HepG2 (cell line): ENCODE results near the gene SPINDOC. TPM values are rescaled to one million over a fixed set of nuclear protein-coding genes. Genes with fewer than 3 reads are reported as not detected.

ENCODE experiments used
- HDAC1 ChIP-seq: sonication (generic); formaldehyde crosslinking; IDR thresholded peaks from 2 replicates; pipeline ENCODE4 v1.5.1; 2020; ENCODE audit warnings: mild to moderate bottlenecking, missing genetic modification reagents
- HMGA1 ChIP-seq: sonication (generic); formaldehyde crosslinking; conservative IDR thresholded peaks from 2 replicates; pipeline ENCODE4 v1.4.0; 2020; ENCODE audit warnings: missing genetic modification reagents
- MED13 ChIP-seq: sonication (generic); formaldehyde crosslinking; IDR thresholded peaks from 2 replicates; pipeline ENCODE4 v1.5.0; 2020; ENCODE audit warnings: missing genetic modification reagents
- MTF2 ChIP-seq: sonication (generic); formaldehyde crosslinking; IDR thresholded peaks from 2 replicates; pipeline ENCODE4 v1.5.0; 2020; ENCODE audit warnings: missing genetic modification reagents, borderline replicate concordance
- TCF12 ChIP-seq, 2 experiments: fragments of 450-650 bp in 1 of 2; sonication (generic) in 1 of 2; formaldehyde crosslinking in 1 of 2; IDR thresholded peaks; 2 replicates each; pipeline versions ENCODE4 v1.6.1 to v1.8.0; 2017 to 2022; ENCODE audit warnings: antibody characterized with exemption in 1 of 2, mild to moderate bottlenecking in 1 of 2, missing genetic modification reagents in 1 of 2, moderate library complexity in 1 of 2
- YEATS4 ChIP-seq: sonication (generic); formaldehyde crosslinking; IDR thresholded peaks from 2 replicates; pipeline ENCODE4 v1.4.0; 2020; ENCODE audit warnings: missing genetic modification reagents, borderline replicate concordance
- ZC3H13 ChIP-seq: sonication (generic); formaldehyde crosslinking; IDR thresholded peaks from 2 replicates; pipeline ENCODE4 v1.8.1; 2023; ENCODE audit warnings: mild to moderate bottlenecking, missing genetic modification reagents, moderate library complexity
- ZNF230 ChIP-seq: sonication (generic); formaldehyde crosslinking; IDR thresholded peaks from 2 replicates; pipeline ENCODE4 v1.4.0; 2020; ENCODE audit warnings: mild to moderate bottlenecking, missing genetic modification reagents
- ZNF556 ChIP-seq: sonication (generic); formaldehyde crosslinking; IDR thresholded peaks from 2 replicates; pipeline ENCODE4 v1.4.0; 2020; ENCODE audit warnings: mild to moderate bottlenecking, missing genetic modification reagents, borderline replicate concordance
- ZNF790 ChIP-seq: sonication (generic); formaldehyde crosslinking; IDR thresholded peaks from 2 replicates; pipeline ENCODE4 v1.8.0; 2022; ENCODE audit warnings: missing genetic modification reagents, mild to moderate bottlenecking, borderline replicate concordance
- ZSCAN22 ChIP-seq: sonication (generic); formaldehyde crosslinking; IDR thresholded peaks from 2 replicates; pipeline ENCODE4 v1.4.0; 2020; ENCODE audit warnings: mild to moderate bottlenecking, missing genetic modification reagents
- polyA plus RNA-seq, 8 experiments: library from polyadenylated mRNA; depleted of rRNA in 3 of 8; stranded (reverse) in 7 of 8; unstranded in 1 of 8; fragments of >200 nt; fragmentation: Illumina TruSeq in 4 of 8; extraction: Trizol in 4 of 8; gene quantifications; 2 replicates each; pipeline versions ENCODE4 v1.2.1 to v1.2.3, GENCODE V29; 2011 to 2016; ENCODE audit warnings: low read depth in 4 of 8, missing spikeins in 1 of 8, mixed read lengths in 1 of 8; ENCODE audit not compliant: insufficient read depth in 1 of 8
- total RNA-seq, 5 experiments: library from RNA; depleted of rRNA; stranded (reverse); fragments of >200 nt; fragmentation: Illumina TruSeq; extraction: Trizol; gene quantifications; 2 replicates each; pipeline ENCODE4 v1.2.3, GENCODE V29; 2016; ENCODE audit warnings: low read depth in 1 of 5
- TF ChIP-seq, protein P1 (sequence below): sonication (generic); formaldehyde crosslinking; IDR thresholded peaks from 2 replicates; pipeline ENCODE4 v1.8.1; 2022; ENCODE audit warnings: low read depth, mild to moderate bottlenecking, missing genetic modification reagents
- TF ChIP-seq, protein P2 (sequence below): IDR thresholded peaks from 2 replicates; pipeline ENCODE4 v1.6.1; 2016; ENCODE audit warnings: missing compliant biosample characterization, missing genetic modification reagents, borderline replicate concordance
- TF ChIP-seq, protein P3 (sequence below): sonication (generic); formaldehyde crosslinking; IDR thresholded peaks from 2 replicates; pipeline ENCODE4 v1.9.0; 2021; ENCODE audit warnings: missing genetic modification reagents, borderline replicate concordance
- TF ChIP-seq, protein P4 (sequence below): sonication (generic); formaldehyde crosslinking; conservative IDR thresholded peaks from 2 replicates; pipeline ENCODE4 v1.4.0; 2020; ENCODE audit warnings: missing genetic modification reagents
- TF ChIP-seq, protein P5 (sequence below): sonication (generic); formaldehyde crosslinking; IDR thresholded peaks from 2 replicates; pipeline ENCODE4 v1.4.0; 2020; ENCODE audit warnings: missing genetic modification reagents

The SPINDOC gene
- total and polyA plus RNA-seq, 2 of the 13 experiments (the other 11 are each of a cell fraction or from before 2014, with no cell fraction given) = 21.4 to 29.9 TPM

DNA sequence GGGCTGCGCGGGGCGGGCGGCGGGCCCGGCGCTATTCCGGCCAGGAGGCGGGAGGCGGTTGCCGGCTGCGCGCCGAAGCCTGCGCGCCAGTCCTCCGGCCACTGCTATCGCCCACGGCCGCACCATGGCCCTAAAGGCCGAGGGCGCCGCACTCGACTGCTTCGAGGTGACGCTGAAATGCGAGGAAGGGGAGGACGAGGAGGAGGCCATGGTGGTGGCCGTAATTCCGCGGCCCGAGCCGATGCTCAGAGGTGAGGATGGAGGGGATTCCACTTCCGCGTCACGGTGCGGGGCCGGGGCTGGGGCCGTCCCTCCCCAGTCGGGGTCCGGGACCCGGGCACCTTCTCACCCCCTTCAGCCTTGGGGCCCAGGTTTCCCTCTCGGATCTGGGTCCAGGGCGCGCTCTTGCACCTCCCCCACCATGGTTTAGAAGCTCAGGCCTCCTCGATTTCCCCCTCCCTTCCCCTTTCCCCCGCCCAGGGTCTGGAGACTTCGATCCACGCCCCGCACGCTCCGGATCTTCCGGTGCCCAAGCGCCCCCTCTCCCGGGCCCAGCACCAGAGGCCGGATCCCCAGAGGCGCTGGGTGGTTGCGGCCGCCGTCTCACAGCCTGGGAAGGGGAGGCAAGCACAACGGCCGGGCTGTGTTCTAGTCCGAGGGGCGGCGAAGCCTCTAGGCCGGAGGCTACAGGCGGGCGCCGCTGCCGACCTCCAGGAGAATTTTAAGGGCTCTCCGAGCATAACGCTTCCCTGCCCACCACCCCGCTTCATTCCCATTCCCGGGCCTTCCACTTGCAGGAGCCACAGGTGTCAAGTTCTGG is 517 bp downstream of the SPINDOC start (continued):
- TF ChIP-seq TCF12 (IDR thresholded peaks at IDR 0.05) = no peak
- no peak for TF ChIP-seq TCF12 (CRISPR knock-in tag; IDR thresholded peaks at IDR 0.05)
- 0 out of 2 replicates have a peak, but pooled peaks have one; percentile 40 for TF ChIP-seq MTF2 (CRISPR knock-in tag)
- TF ChIP-seq ZNF790 (CRISPR knock-in tag) = no peak; the same call in 1 of the 2 replicates
- TF ChIP-seq, protein P1, sequence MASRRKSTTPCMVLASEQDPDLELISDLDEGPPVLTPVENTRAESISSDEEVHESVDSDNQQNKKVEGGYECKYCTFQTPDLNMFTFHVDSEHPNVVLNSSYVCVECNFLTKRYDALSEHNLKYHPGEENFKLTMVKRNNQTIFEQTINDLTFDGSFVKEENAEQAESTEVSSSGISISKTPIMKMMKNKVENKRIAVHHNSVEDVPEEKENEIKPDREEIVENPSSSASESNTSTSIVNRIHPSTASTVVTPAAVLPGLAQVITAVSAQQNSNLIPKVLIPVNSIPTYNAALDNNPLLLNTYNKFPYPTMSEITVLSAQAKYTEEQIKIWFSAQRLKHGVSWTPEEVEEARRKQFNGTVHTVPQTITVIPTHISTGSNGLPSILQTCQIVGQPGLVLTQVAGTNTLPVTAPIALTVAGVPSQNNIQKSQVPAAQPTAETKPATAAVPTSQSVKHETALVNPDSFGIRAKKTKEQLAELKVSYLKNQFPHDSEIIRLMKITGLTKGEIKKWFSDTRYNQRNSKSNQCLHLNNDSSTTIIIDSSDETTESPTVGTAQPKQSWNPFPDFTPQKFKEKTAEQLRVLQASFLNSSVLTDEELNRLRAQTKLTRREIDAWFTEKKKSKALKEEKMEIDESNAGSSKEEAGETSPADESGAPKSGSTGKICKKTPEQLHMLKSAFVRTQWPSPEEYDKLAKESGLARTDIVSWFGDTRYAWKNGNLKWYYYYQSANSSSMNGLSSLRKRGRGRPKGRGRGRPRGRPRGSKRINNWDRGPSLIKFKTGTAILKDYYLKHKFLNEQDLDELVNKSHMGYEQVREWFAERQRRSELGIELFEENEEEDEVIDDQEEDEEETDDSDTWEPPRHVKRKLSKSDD (CRISPR knock-in tag) = no peak
- TF ChIP-seq, protein P2, sequence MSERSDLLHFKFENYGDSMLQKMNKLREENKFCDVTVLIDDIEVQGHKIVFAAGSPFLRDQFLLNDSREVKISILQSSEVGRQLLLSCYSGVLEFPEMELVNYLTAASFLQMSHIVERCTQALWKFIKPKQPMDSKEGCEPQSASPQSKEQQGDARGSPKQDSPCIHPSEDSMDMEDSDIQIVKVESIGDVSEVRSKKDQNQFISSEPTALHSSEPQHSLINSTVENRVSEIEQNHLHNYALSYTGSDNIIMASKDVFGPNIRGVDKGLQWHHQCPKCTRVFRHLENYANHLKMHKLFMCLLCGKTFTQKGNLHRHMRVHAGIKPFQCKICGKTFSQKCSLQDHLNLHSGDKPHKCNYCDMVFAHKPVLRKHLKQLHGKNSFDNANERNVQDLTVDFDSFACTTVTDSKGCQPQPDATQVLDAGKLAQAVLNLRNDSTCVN = peak; percentile 13; the same call in 1 of the 2 replicates
- TF ChIP-seq, protein P3, sequence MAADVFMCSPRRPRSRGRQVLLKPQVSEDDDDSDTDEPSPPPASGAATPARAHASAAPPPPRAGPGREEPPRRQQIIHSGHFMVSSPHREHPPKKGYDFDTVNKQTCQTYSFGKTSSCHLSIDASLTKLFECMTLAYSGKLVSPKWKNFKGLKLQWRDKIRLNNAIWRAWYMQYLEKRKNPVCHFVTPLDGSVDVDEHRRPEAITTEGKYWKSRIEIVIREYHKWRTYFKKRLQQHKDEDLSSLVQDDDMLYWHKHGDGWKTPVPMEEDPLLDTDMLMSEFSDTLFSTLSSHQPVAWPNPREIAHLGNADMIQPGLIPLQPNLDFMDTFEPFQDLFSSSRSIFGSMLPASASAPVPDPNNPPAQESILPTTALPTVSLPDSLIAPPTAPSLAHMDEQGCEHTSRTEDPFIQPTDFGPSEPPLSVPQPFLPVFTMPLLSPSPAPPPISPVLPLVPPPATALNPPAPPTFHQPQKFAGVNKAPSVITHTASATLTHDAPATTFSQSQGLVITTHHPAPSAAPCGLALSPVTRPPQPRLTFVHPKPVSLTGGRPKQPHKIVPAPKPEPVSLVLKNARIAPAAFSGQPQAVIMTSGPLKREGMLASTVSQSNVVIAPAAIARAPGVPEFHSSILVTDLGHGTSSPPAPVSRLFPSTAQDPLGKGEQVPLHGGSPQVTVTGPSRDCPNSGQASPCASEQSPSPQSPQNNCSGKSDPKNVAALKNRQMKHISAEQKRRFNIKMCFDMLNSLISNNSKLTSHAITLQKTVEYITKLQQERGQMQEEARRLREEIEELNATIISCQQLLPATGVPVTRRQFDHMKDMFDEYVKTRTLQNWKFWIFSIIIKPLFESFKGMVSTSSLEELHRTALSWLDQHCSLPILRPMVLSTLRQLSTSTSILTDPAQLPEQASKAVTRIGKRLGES (CRISPR knock-in tag) = no peak
- TF ChIP-seq MED13 = 0 out of 2 replicates have a peak, but pooled peaks have one; percentile 45
- TF ChIP-seq ZSCAN22 (CRISPR knock-in tag) = 0 out of 2 replicates have a peak, but pooled peaks have one; percentile 29
- peak; percentile 4; the same call in 1 of the 2 replicates for TF ChIP-seq YEATS4
- TF ChIP-seq, protein P4, sequence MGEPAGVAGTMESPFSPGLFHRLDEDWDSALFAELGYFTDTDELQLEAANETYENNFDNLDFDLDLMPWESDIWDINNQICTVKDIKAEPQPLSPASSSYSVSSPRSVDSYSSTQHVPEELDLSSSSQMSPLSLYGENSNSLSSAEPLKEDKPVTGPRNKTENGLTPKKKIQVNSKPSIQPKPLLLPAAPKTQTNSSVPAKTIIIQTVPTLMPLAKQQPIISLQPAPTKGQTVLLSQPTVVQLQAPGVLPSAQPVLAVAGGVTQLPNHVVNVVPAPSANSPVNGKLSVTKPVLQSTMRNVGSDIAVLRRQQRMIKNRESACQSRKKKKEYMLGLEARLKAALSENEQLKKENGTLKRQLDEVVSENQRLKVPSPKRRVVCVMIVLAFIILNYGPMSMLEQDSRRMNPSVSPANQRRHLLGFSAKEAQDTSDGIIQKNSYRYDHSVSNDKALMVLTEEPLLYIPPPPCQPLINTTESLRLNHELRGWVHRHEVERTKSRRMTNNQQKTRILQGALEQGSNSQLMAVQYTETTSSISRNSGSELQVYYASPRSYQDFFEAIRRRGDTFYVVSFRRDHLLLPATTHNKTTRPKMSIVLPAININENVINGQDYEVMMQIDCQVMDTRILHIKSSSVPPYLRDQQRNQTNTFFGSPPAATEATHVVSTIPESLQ = no peak
- TF ChIP-seq ZC3H13 (CRISPR knock-in tag) = 0 out of 2 replicates have a peak, but pooled peaks have one; percentile 38
- 0 out of 2 replicates have a peak, but pooled peaks have one; percentile 19 for TF ChIP-seq ZNF230
- TF ChIP-seq ZNF556 = 0 out of 2 replicates have a peak, but pooled peaks have one; percentile 54
- TF ChIP-seq HMGA1 (CRISPR knock-in tag) = no peak
- peak; percentile 70 for TF ChIP-seq HDAC1
- TF ChIP-seq, protein P5, sequence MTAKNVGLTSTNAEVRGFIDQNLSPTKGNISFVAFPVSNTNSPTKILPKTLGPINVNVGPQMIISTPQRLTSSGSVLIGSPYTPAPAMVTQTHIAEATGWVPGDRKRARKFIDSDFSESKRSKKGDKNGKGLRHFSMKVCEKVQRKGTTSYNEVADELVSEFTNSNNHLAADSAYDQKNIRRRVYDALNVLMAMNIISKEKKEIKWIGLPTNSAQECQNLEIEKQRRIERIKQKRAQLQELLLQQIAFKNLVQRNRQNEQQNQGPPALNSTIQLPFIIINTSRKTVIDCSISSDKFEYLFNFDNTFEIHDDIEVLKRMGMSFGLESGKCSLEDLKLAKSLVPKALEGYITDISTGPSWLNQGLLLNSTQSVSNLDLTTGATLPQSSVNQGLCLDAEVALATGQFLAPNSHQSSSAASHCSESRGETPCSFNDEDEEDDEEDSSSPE (CRISPR knock-in tag) = peak; percentile 33
